H1 (cell line): ENCODE data around the gene LIN28B. TPM values are rescaled to one million over a fixed set of nuclear protein-coding genes. Genes with fewer than 3 reads are reported as not detected.

Experiments used
- CTCF ChIA-PET: fragments of 300-600 bp; sonication (Branson Sonifier 250); formaldehyde crosslinking; loops from one replicate; lab custom pipeline; 2021; ENCODE audit not compliant: partially characterized antibody; lab: Charles Lee
- POLR2A ChIA-PET: fragments of 300-600 bp; sonication (Branson Sonifier 250); formaldehyde crosslinking; loops from one replicate; lab custom pipeline; 2021; ENCODE audit warnings: inconsistent platforms; ENCODE audit not compliant: partially characterized antibody; lab: Charles Lee
- DNase-seq, 2 experiments: peaks; one replicate each; pipeline versions ENCODE4 v3.0.0 to v3.0.0-alpha.2; 2010 to 2022; ENCODE audit warnings: low spot score in 2 of 2, low read depth in 1 of 2, mixed read lengths in 1 of 2
- FAIRE-seq: peaks from 2 replicates; lab custom pipeline; 2011; peaks lifted over from hg19 to GRCh38; lab: Jason Lieb, UNC
- H2AFZ ChIP-seq: 2 replicates; pipeline ENCODE4 v1.8.1; 2012; ENCODE audit warnings: low read length, inconsistent platforms
- H2AK5ac ChIP-seq: 2 replicates; pipeline ENCODE4 v1.6.1; 2013; ENCODE audit warnings: low read depth, low read length
- H2BK120ac ChIP-seq: replicated peaks from 2 replicates; pipeline ENCODE3; 2013; ENCODE audit warnings: low read depth, low read length, inconsistent platforms
- H2BK12ac ChIP-seq: 2 replicates; pipeline ENCODE4 v1.6.1; 2013; ENCODE audit warnings: low read depth, low read length
- H2BK15ac ChIP-seq: 2 replicates; pipeline ENCODE4 v1.6.1; 2013; ENCODE audit warnings: low read length
- H2BK20ac ChIP-seq: 2 replicates; pipeline ENCODE4 v1.6.1; 2013; ENCODE audit warnings: low read length
- H2BK5ac ChIP-seq: 2 replicates; pipeline ENCODE4 v1.6.1; 2013; ENCODE audit warnings: low read depth, low read length
- H3K14ac ChIP-seq: 2 replicates; pipeline ENCODE4 v1.6.1; 2013; ENCODE audit warnings: inconsistent platforms; ENCODE audit not compliant: insufficient read length
- H3K18ac ChIP-seq: 2 replicates; pipeline ENCODE4 v1.6.1; 2013; ENCODE audit warnings: low read length; ENCODE audit errors: extremely low read depth
- H3K23ac ChIP-seq: 2 replicates; pipeline ENCODE4 v1.6.1; 2013; ENCODE audit warnings: inconsistent platforms; ENCODE audit not compliant: insufficient read length
- H3K23me2 ChIP-seq: 2 replicates; pipeline ENCODE4 v1.6.1; 2013; ENCODE audit warnings: low read depth, low read length
- H3K27ac ChIP-seq: 2 replicates; pipeline ENCODE4 v1.6.1; 2011; ENCODE audit warnings: low read depth, low read length, inconsistent platforms
- H3K27me3 ChIP-seq, 4 experiments: replicated peaks in 1 of 4; 1 replicate in 1 of 4; 2 replicates in 3 of 4; pipeline versions ENCODE4 v1.6.1 to v1.8.1; 2011 to 2013; ENCODE audit warnings: low read length in 3 of 4, mild to moderate bottlenecking in 3 of 4, inconsistent platforms in 2 of 4, mixed read lengths in 2 of 4, moderate library complexity in 1 of 4; ENCODE audit not compliant: control insufficient read depth in 3 of 4, insufficient read depth in 3 of 4; ENCODE audit errors: extremely low read depth in 1 of 4
- H3K36me3 ChIP-seq, 4 experiments: 2 replicates each; pipeline versions ENCODE4 v1.6.1 to v1.8.1; 2011 to 2013; ENCODE audit warnings: mild to moderate bottlenecking in 4 of 4, low read length in 3 of 4, moderate library complexity in 2 of 4, control low read depth in 1 of 4, inconsistent platforms in 1 of 4; ENCODE audit not compliant: insufficient read depth in 4 of 4, control insufficient read depth in 2 of 4
- H3K4ac ChIP-seq: replicated peaks from 2 replicates; pipeline ENCODE3; 2013; ENCODE audit warnings: low read length, low read depth, mixed read lengths, inconsistent platforms; ENCODE audit not compliant: insufficient read length
- H3K4me1 ChIP-seq, 4 experiments: replicated peaks in 1 of 4; 1 replicate in 1 of 4; 2 replicates in 3 of 4; pipeline versions ENCODE4 v1.6.1 to v1.8.1; 2011 to 2013; ENCODE audit warnings: low read length in 3 of 4, inconsistent platforms in 2 of 4, mixed read lengths in 1 of 4; ENCODE audit not compliant: insufficient read depth in 4 of 4, control insufficient read depth in 3 of 4
- H3K4me2 ChIP-seq, 2 experiments: 2 replicates each; pipeline versions ENCODE4 v1.6.1 to v1.8.1; 2011 to 2013; ENCODE audit warnings: low read depth in 2 of 2, low read length in 2 of 2, control low read depth in 1 of 2, inconsistent platforms in 1 of 2, mild to moderate bottlenecking in 1 of 2; ENCODE audit not compliant: insufficient read depth in 1 of 2
- H3K4me3 ChIP-seq, 4 experiments: fragments of 200-600, 300-600 bp in 1 of 4; sonication (generic), shearing (Covaris generic), sonication (Bioruptor Twin) in 1 of 4; 2 replicates each; pipeline versions ENCODE4 v1.5.1 to v1.8.1; 2011 to 2016; ENCODE audit warnings: low read length in 4 of 4, low read depth in 3 of 4, control low read depth in 2 of 4, inconsistent platforms in 2 of 4, mild to moderate bottlenecking in 2 of 4, mixed read lengths in 1 of 4, moderate library complexity in 1 of 4; ENCODE audit not compliant: insufficient read depth in 2 of 4; ENCODE audit errors: extremely low read depth in 1 of 4
- H3K56ac ChIP-seq: replicated peaks from 2 replicates; pipeline ENCODE3; 2013; ENCODE audit warnings: low read depth, mild to moderate bottlenecking, mixed read lengths, low read length, inconsistent platforms; ENCODE audit not compliant: insufficient read length
- H3K79me1 ChIP-seq: 2 replicates; pipeline ENCODE4 v1.6.1; 2013; ENCODE audit warnings: low read depth, low read length, control low read depth
- H3K79me2 ChIP-seq, 2 experiments: 2 replicates each; pipeline versions ENCODE4 v1.6.1 to v1.8.1; 2012 to 2013; ENCODE audit warnings: low read length in 2 of 2, mild to moderate bottlenecking in 2 of 2, inconsistent platforms in 1 of 2; ENCODE audit not compliant: insufficient read depth in 2 of 2, control insufficient read depth in 1 of 2
- H3K9ac ChIP-seq, 4 experiments: replicated peaks in 1 of 4; 1 replicate in 1 of 4; 2 replicates in 3 of 4; pipeline versions ENCODE4 v1.6.1 to v1.8.1; 2011 to 2013; ENCODE audit warnings: low read depth in 3 of 4, low read length in 3 of 4, control low read depth in 2 of 4, mild to moderate bottlenecking in 2 of 4, moderate library complexity in 2 of 4, inconsistent platforms in 1 of 4; ENCODE audit errors: extremely low read depth in 1 of 4
- H3K9me3 ChIP-seq, 2 experiments: 2 replicates each; pipeline versions ENCODE4 v1.6.1 to v1.8.1; 2012 to 2013; ENCODE audit warnings: mild to moderate bottlenecking in 2 of 2, moderate library complexity in 2 of 2, control low read depth in 1 of 2, inconsistent platforms in 1 of 2, low read depth in 1 of 2, low read length in 1 of 2, mixed read lengths in 1 of 2; ENCODE audit not compliant: insufficient read depth in 2 of 2
- H4K20me1 ChIP-seq, 2 experiments: replicated peaks in 1 of 2; 2 replicates each; pipeline versions ENCODE3 to v1.8.1; 2011 to 2013; ENCODE audit warnings: inconsistent platforms in 2 of 2, low read length in 2 of 2, mild to moderate bottlenecking in 1 of 2; ENCODE audit not compliant: insufficient read depth in 2 of 2, control insufficient read depth in 1 of 2
- H4K5ac ChIP-seq: 2 replicates; pipeline ENCODE4 v1.6.1; 2013; ENCODE audit warnings: low read length, low read depth, mixed read lengths, inconsistent platforms; ENCODE audit not compliant: insufficient read length
- H4K8ac ChIP-seq: 2 replicates; pipeline ENCODE4 v1.8.0; 2013; ENCODE audit warnings: mild to moderate bottlenecking, moderate library complexity, low read length, inconsistent platforms; ENCODE audit not compliant: insufficient read depth; ENCODE audit errors: extremely low read depth
- H4K91ac ChIP-seq: replicated peaks from 2 replicates; pipeline ENCODE3; 2013; ENCODE audit warnings: low read length, mixed read lengths, inconsistent platforms; ENCODE audit not compliant: insufficient read length
- FOSL1 ChIP-seq: IDR thresholded peaks from 2 replicates; pipeline ENCODE4 v1.6.1; 2011; ENCODE audit warnings: mild to moderate bottlenecking, low read depth, low read length, moderate library complexity; ENCODE audit not compliant: insufficient read depth
- PHF8 ChIP-seq: fragments of 200-600 bp; sonication (generic); conservative IDR thresholded peaks from 2 replicates; pipeline ENCODE4 v1.7.1; 2012; ENCODE audit warnings: low read depth, mild to moderate bottlenecking, inconsistent platforms, low read length, moderate library complexity
- SP4 ChIP-seq: IDR thresholded peaks from 2 replicates; pipeline ENCODE4 v1.6.1; 2012; ENCODE audit warnings: low read length, inconsistent platforms
- WGBS, 2 experiments: shearing (Covaris generic) in 1 of 2; methylation state at CpG; one replicate each; pipeline versions ENCODE4 v1.1.6 to v1.1.7; 2013 to 2015; ENCODE audit warnings: low lambda C conversion rate in 2 of 2, mixed read lengths in 2 of 2, inconsistent platforms in 1 of 2, low coverage in 1 of 2, missing lambda C conversion rate in 1 of 2; ENCODE audit not compliant: insufficient replicate concordance in 2 of 2, insufficient coverage in 1 of 2, insufficient read length in 1 of 2; ENCODE audit errors: extremely low coverage in 1 of 2, missing lambda C conversion rate in 1 of 2; 5-methylcytosine and 5-hydroxymethylcytosine counted together
- polyA plus RNA-seq, 7 experiments: library from polyadenylated mRNA; depleted of rRNA in 3 of 7; stranded (reverse) in 5 of 7; unstranded in 2 of 7; fragments of >200 nt in 5 of 7; fragments of 200-250 nt in 2 of 7; gene quantifications; 1 replicate in 5 of 7; 2 replicates in 1 of 7; 4 replicates in 1 of 7; pipeline versions ENCODE4 v1.2.1 to v1.2.3, GENCODE V29; 2011 to 2013; ENCODE audit warnings: missing spikeins in 2 of 7, mixed read lengths in 2 of 7
- total RNA-seq: library from RNA; stranded (reverse); fragmentation: NEBNext Ultra II Directional; extraction: Animal tissue kit (Norgen Biotek cat#: 25700); gene quantifications from 2 replicates; pipeline ENCODE4 v1.2.1, GENCODE V29; 2021

Gene LIN28B
- total and polyA plus RNA-seq, 2 of the 8 experiments (the other 6 are each of a cell fraction or from before 2014, with no cell fraction given) = 27.4 to 94.7 TPM

GRCh38 chr6:105019285-105019684, 62.4 kb downstream of the LIN28B start:
- Histone ChIP-seq H4K5ac (no peak overlapping the region), H3K18ac (no peak overlapping the region), H4K91ac (no peak overlapping the region), H4K8ac (no peak overlapping the region), H3K9me3 (no peaks in the 10 kb centered on the region), H3K9ac (no peak overlapping the region), H3K23ac (no peak overlapping the region), H3K4ac (no peak overlapping the region), H2BK5ac (0 out of 2 replicates have a peak overlapping the region, but pooled peaks have one; percentile 39), H2BK120ac (no peak overlapping the region), H2AK5ac (no peak overlapping the region), H3K14ac (no peak overlapping the region), H3K27ac (no peak overlapping the region), H4K20me1 (peaks cover 0 to 2% of the 10 kb centered on the region in 2 experiments), H2BK20ac (no peak overlapping the region), H3K4me1 (peaks cover 0 to 7% (median under 1%) of the 10 kb centered on the region in 4 experiments; a peak in 2 of 7 replicates), H3K36me3 (no peaks in the 10 kb centered on the region), H2BK12ac (no peak overlapping the region), H3K56ac (no peak overlapping the region), H2BK15ac (no peak overlapping the region), H3K27me3 (no peaks in the 10 kb centered on the region), H3K23me2 (no peaks in the 10 kb centered on the region), H3K4me3 (no peak overlapping the region), H3K4me2 (no peak overlapping the region), H2AFZ (no peak overlapping the region), H3K79me1 (no peaks in the 10 kb centered on the region; the same call in 1 of the 2 replicates), H3K79me2 (peaks cover 0 to 84% of the 10 kb centered on the region in 2 experiments; a peak in 3 of 4 replicates)
- CTCF ChIA-PET = no interaction called here
- FAIRE-seq (no peak), DNase-seq (no peak)
- 90% methylated on average over 2 of the region's 2 CpGs; no CpG with 5 or more reads in 1 of the 2 experiments for WGBS, 2 experiments
- POLR2A ChIA-PET = interaction anchor here (1.1 to 1.5 kb wide), 3 partner anchors 62 to 66 kb away, joined by 3 to 4 read pairs (median 3); partner anchors contain the start of gene LIN28B
- TF ChIP-seq SP4 (no peak), PHF8 (no peak), FOSL1 (no peak)
